Kidney (tissue), 14 donors: ENCODE measurements around the gene NDUFAF8. TPM values are rescaled to one million over a fixed set of nuclear protein-coding genes. Genes with fewer than 3 reads are reported as not detected.

Experiments used
- DNase-seq, 5 donors: peaks; one replicate each; pipeline ENCODE4 v3.0.0-alpha.2; 2013 to 2020
- FAIRE-seq: peaks from 2 replicates; lab custom pipeline; 2012; peaks lifted over from hg19 to GRCh38; lab: Jason Lieb, UNC
- H3K27ac ChIP-seq, 2 donors: one replicate each; pipeline ENCODE4 v1.7.0; 2013; ENCODE audit warnings: low read depth in 2 of 2, low read length in 2 of 2, inconsistent platforms in 1 of 2
- H3K27me3 ChIP-seq: one replicate; pipeline ENCODE4 v1.7.1; 2013; ENCODE audit warnings: low read length, inconsistent platforms; ENCODE audit not compliant: control insufficient read depth, insufficient read depth
- H3K36me3 ChIP-seq, 3 donors: one replicate each; pipeline versions ENCODE4 v1.7.0 to v1.7.1; 2013; ENCODE audit warnings: low read length in 3 of 3, control low read depth in 1 of 3, inconsistent platforms in 1 of 3; ENCODE audit not compliant: insufficient read depth in 3 of 3, control insufficient read depth in 2 of 3
- H3K4me1 ChIP-seq, 3 donors: one replicate each; pipeline versions ENCODE4 v1.7.0 to v1.7.1; 2013; ENCODE audit warnings: low read length in 3 of 3, inconsistent platforms in 1 of 3, low read depth in 1 of 3; ENCODE audit not compliant: control insufficient read depth in 2 of 3, insufficient read depth in 2 of 3
- H3K4me3 ChIP-seq, 3 donors: one replicate each; pipeline versions ENCODE4 v1.7.0 to v1.8.1; 2013; ENCODE audit warnings: low read length in 3 of 3, control low read depth in 1 of 3, inconsistent platforms in 1 of 3
- H3K9ac ChIP-seq, 3 donors: one replicate each; pipeline versions ENCODE4 v1.7.0 to v1.7.1; 2013; ENCODE audit warnings: low read length in 3 of 3, control low read depth in 1 of 3, inconsistent platforms in 1 of 3
- H3K9me3 ChIP-seq, 3 donors: one replicate each; pipeline versions ENCODE4 v1.7.0 to v1.7.1; 2013; ENCODE audit warnings: low read length in 3 of 3, control low read depth in 1 of 3, inconsistent platforms in 1 of 3; ENCODE audit not compliant: control insufficient read depth in 2 of 3, insufficient read depth in 1 of 3
- intact Hi-C: fragments of 100-400 bp; cut with DNase I; formaldehyde crosslinking; loops from one replicate; pipeline ENCODE4 v1.11.1; 2022
- polyA plus RNA-seq: library from polyadenylated mRNA; stranded (reverse); fragments of 350-450 nt; fragmentation: Illumina TruSeq; extraction: RNeasy Lipid Tissue Mini Kit (QIAGEN cat#74804); gene quantifications from one replicate; pipeline ENCODE4 v1.2.3, GENCODE V29; 2014; ENCODE audit warnings: low read depth, low replicate concordance; ENCODE audit not compliant: insufficient read depth
- total RNA-seq: library from RNA; stranded (reverse); fragmentation: NEBNext Ultra II Directional; extraction: Animal tissue kit (Norgen Biotek cat#: 25700); gene quantifications from one replicate; pipeline ENCODE4 v1.2.1, GENCODE V29; 2021
- TF ChIP-seq, protein P1 (sequence below): IDR thresholded peaks from 3 replicates; pipeline ENCODE4 v1.5.1; 2012; ENCODE audit warnings: mild to moderate bottlenecking, moderate library complexity, borderline replicate concordance; ENCODE audit not compliant: insufficient read depth; ENCODE audit errors: extremely low read depth
- donor health status: control.
- donor health status: control.
- donor health status: control.
- donor health status: control.
- donor health status: control.
- donor health status: DM: yes; HTN: yes; CAD: no.
- donor health status: Normal renal cell carcinoma (clear cell type).

Gene NDUFAF8
- total and polyA plus RNA-seq, 2 donors from 2014 or later = 38.6 to 134 TPM

GRCh38 chr17:81264640-81265039 lies 25.5 kb downstream of the NDUFAF8 start:
- no peak overlapping the region for H3K9ac ChIP-seq
- no peaks in the 10 kb centered on the region for H3K9me3 ChIP-seq
- peaks cover 0 to 31% (median 17%) of the 10 kb centered on the region in 3 donors for H3K36me3 ChIP-seq
- intact Hi-C loops = no loop called here
- no peak overlapping the region for H3K4me3 ChIP-seq
- no peak for DNase-seq
- FAIRE-seq = no peak
- no peak overlapping the region for H3K27ac ChIP-seq
- no peaks in the 10 kb centered on the region for H3K27me3 ChIP-seq
- H3K4me1 ChIP-seq = no peaks in the 10 kb centered on the region
- TF ChIP-seq, protein P1, sequence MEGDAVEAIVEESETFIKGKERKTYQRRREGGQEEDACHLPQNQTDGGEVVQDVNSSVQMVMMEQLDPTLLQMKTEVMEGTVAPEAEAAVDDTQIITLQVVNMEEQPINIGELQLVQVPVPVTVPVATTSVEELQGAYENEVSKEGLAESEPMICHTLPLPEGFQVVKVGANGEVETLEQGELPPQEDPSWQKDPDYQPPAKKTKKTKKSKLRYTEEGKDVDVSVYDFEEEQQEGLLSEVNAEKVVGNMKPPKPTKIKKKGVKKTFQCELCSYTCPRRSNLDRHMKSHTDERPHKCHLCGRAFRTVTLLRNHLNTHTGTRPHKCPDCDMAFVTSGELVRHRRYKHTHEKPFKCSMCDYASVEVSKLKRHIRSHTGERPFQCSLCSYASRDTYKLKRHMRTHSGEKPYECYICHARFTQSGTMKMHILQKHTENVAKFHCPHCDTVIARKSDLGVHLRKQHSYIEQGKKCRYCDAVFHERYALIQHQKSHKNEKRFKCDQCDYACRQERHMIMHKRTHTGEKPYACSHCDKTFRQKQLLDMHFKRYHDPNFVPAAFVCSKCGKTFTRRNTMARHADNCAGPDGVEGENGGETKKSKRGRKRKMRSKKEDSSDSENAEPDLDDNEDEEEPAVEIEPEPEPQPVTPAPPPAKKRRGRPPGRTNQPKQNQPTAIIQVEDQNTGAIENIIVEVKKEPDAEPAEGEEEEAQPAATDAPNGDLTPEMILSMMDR = no peak

DNA sequence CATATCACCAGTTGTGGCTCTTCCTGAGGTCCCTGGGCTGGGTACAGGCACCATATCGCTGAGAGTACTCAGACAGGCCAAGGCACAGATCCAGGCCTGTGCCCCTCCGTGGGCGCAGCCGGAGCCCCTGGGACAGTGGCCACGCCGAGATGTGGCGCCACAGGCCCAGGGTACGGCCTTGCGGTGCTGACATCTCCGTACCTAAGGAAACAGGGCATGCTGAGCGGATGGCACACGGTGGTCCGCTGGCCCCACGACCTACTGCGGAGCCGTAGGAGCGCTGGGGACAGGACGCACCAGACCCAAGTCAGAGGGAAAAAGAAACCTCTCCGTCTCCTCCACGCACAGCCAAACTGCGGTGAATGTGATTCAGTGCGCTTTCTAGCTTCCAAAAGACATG lies 26.5 kb downstream of the NDUFAF8 start:
- no peak overlapping the region for H3K27ac ChIP-seq
- H3K4me1 ChIP-seq = no peaks in the 10 kb centered on the region
- H3K9me3 ChIP-seq = no peaks in the 10 kb centered on the region
- H3K36me3 ChIP-seq = peaks cover 0 to 28% (median 17%) of the 10 kb centered on the region in 3 donors
- FAIRE-seq (no peak), DNase-seq (no peak)
- TF ChIP-seq, protein P1 = no peak
- intact Hi-C loops = no loop called here
- H3K4me3 ChIP-seq = no peak overlapping the region
- H3K9ac ChIP-seq = no peak overlapping the region
- H3K27me3 ChIP-seq = no peaks in the 10 kb centered on the region

- Histone ChIP-seq H3K4me3 (no peak overlapping the region), H3K9me3 (no peaks in the 10 kb centered on the region), H3K4me1 (no peaks in the 10 kb centered on the region), H3K27me3 (no peaks in the 10 kb centered on the region), H3K36me3 (peaks cover 0 to 29% (median 15%) of the 10 kb centered on the region in 3 donors), H3K9ac (no peak overlapping the region), H3K27ac (no peak overlapping the region)
- intact Hi-C loops = no loop called here
- TF ChIP-seq, protein P1 = no peak
- FAIRE-seq (no peak), DNase-seq (no peak)
These were observed 28.4 kb downstream of the NDUFAF8 start for GRCh38 chr17:81267390-81268067.
